Endothelial cell of umbilical vein (primary cell): Measurements from ENCODE around the gene NUB1. TPM values are rescaled to one million over a fixed set of nuclear protein-coding genes. Genes with fewer than 3 reads are reported as not detected.

ENCODE experiments used
- BruUV-seq: library from RNA; stranded (reverse); fragments of 400-500 nt; replicated peaks from 2 replicates; lab custom pipeline; 2021; lab: Mats Ljungman, UMichigan
- CTCF ChIA-PET: fragments of 300-600, 350-600 bp; sonication (Branson Sonifier 250); formaldehyde crosslinking; loops from one replicate; lab custom pipeline; 2021; ENCODE audit warnings: antibody characterized with exemption, inconsistent platforms; lab: Charles Lee
- POLR2A ChIA-PET: fragments of 300-600, 350-600 bp; sonication (Branson Sonifier 250); formaldehyde crosslinking; loops from one replicate; lab custom pipeline; 2021; ENCODE audit warnings: antibody characterized with exemption, inconsistent platforms; lab: Charles Lee
- DNase-seq: peaks from one replicate; pipeline ENCODE4 v3.0.0-alpha.2; 2011; ENCODE audit warnings: low read depth, low spot score
- FAIRE-seq: peaks from 2 replicates; lab custom pipeline; 2011; peaks lifted over from hg19 to GRCh38; lab: Jason Lieb, UNC
- H2AFZ ChIP-seq: 2 replicates; pipeline ENCODE4 v1.6.0; 2012; ENCODE audit warnings: low read depth, low read length, control low read depth, inconsistent platforms
- H3K27ac ChIP-seq: 2 replicates; pipeline ENCODE4 v1.5.1; 2011; ENCODE audit warnings: low read depth, mild to moderate bottlenecking, control low read depth, low read length, moderate library complexity; ENCODE audit not compliant: insufficient read depth
- H3K27me3 ChIP-seq, 2 experiments: 2 replicates each; pipeline versions ENCODE4 v1.6.0 to v1.6.1; 2011; ENCODE audit warnings: low read length in 2 of 2, mixed read lengths in 1 of 2; ENCODE audit not compliant: control insufficient read depth in 2 of 2, insufficient read depth in 2 of 2
- H3K36me3 ChIP-seq, 2 experiments: 2 replicates in 1 of 2; 3 replicates in 1 of 2; pipeline ENCODE4 v1.5.1; 2011; ENCODE audit warnings: low read length in 2 of 2, mild to moderate bottlenecking in 1 of 2, moderate library complexity in 1 of 2; ENCODE audit not compliant: control insufficient read depth in 2 of 2, insufficient read depth in 2 of 2; ENCODE audit errors: extremely low read depth in 1 of 2
- H3K4me1 ChIP-seq: 3 replicates; pipeline ENCODE4 v1.5.1; 2011; ENCODE audit warnings: mild to moderate bottlenecking, low read length; ENCODE audit not compliant: control insufficient read depth, insufficient read depth; ENCODE audit errors: extremely low read depth
- H3K4me2 ChIP-seq: 2 replicates; pipeline ENCODE4 v1.6.1; 2011; ENCODE audit warnings: low read length, control low read depth, mixed read lengths; ENCODE audit not compliant: insufficient read depth
- H3K4me3 ChIP-seq, 3 experiments: fragments of 200-600 bp in 1 of 3; sonication (generic), shearing (Covaris generic) in 1 of 3; replicated peaks in 1 of 3; 2 replicates each; pipeline ENCODE4 v1.5.1; 2011 to 2016; ENCODE audit warnings: control low read depth in 3 of 3, low read length in 3 of 3, mild to moderate bottlenecking in 2 of 3, inconsistent platforms in 1 of 3, low read depth in 1 of 3, moderate library complexity in 1 of 3; ENCODE audit not compliant: insufficient read depth in 1 of 3
- H3K79me2 ChIP-seq: 2 replicates; pipeline ENCODE4 v1.6.0; 2012; ENCODE audit warnings: low read length, inconsistent platforms; ENCODE audit not compliant: control insufficient read depth, insufficient read depth
- H3K9ac ChIP-seq: replicated peaks from 2 replicates; pipeline ENCODE3; 2011; ENCODE audit warnings: low read length, control low read depth; ENCODE audit not compliant: insufficient read depth; ENCODE audit errors: extremely low read depth
- H3K9me1 ChIP-seq: replicated peaks from 3 replicates; pipeline ENCODE4 v1.6.0; 2011; ENCODE audit warnings: mild to moderate bottlenecking, low read length; ENCODE audit not compliant: control insufficient read depth, insufficient read depth; ENCODE audit errors: extremely low read depth
- H3K9me3 ChIP-seq: replicated peaks from 2 replicates; pipeline ENCODE4 v1.5.1; 2012; ENCODE audit warnings: low read length, inconsistent platforms; ENCODE audit not compliant: control insufficient read depth, insufficient read depth
- H4K20me1 ChIP-seq: replicated peaks from 2 replicates; pipeline ENCODE3; 2011; ENCODE audit warnings: mild to moderate bottlenecking, low read length; ENCODE audit not compliant: control insufficient read depth, insufficient read depth; ENCODE audit errors: extremely low read depth
- CTCF ChIP-seq, 2 donors: IDR thresholded peaks; 1 replicate in 1 of 2; 2 replicates in 1 of 2; pipeline ENCODE4 v1.5.1; 2011; ENCODE audit warnings: low read length in 2 of 2, mild to moderate bottlenecking in 2 of 2, moderate library complexity in 2 of 2, control low read depth in 1 of 2, inconsistent platforms in 1 of 2, low read depth in 1 of 2; ENCODE audit not compliant: insufficient read depth in 1 of 2; ENCODE audit errors: extremely low read depth in 1 of 2
- EZH2 ChIP-seq: IDR thresholded peaks from 2 replicates; pipeline ENCODE4 v1.6.1; 2012; ENCODE audit warnings: borderline replicate concordance, low read depth, mild to moderate bottlenecking, moderate library complexity, low read length, inconsistent platforms; ENCODE audit not compliant: severe bottlenecking
- FOS ChIP-seq: IDR thresholded peaks from 2 replicates; pipeline ENCODE4 v1.6.1; 2011; ENCODE audit warnings: mild to moderate bottlenecking, low read length, moderate library complexity, borderline replicate concordance; ENCODE audit not compliant: insufficient read depth
- GATA2 ChIP-seq: IDR thresholded peaks from 2 replicates; pipeline ENCODE4 v1.7.0; 2011; ENCODE audit warnings: low read depth, mild to moderate bottlenecking, moderate library complexity, mixed read lengths, low read length; ENCODE audit not compliant: insufficient read length, insufficient read depth
- JUN ChIP-seq: IDR thresholded peaks from 2 replicates; pipeline ENCODE4 v1.6.1; 2011; ENCODE audit warnings: borderline replicate concordance, low read depth; ENCODE audit not compliant: insufficient read length, insufficient read depth
- MAX ChIP-seq: IDR thresholded peaks from 2 replicates; pipeline ENCODE4 v1.6.1; 2011; ENCODE audit not compliant: insufficient read depth, insufficient read length
- MYC ChIP-seq: IDR thresholded peaks from one replicate; pipeline ENCODE4 v1.6.1; 2011; ENCODE audit warnings: mild to moderate bottlenecking, low read depth, low read length
- POLR2A ChIP-seq: IDR thresholded peaks from 2 replicates; pipeline ENCODE4 v1.6.1; 2012; ENCODE audit warnings: low read depth, mild to moderate bottlenecking, control low read depth, low read length
- POLR2AphosphoS5 ChIP-seq: IDR thresholded peaks from 2 replicates; pipeline ENCODE4 v1.6.1; 2012; ENCODE audit warnings: low read depth, mild to moderate bottlenecking, control low read depth, low read length, moderate library complexity; ENCODE audit not compliant: insufficient read depth
- dilution Hi-C: fragments of 300-500 bp; cut with MboI; formaldehyde crosslinking; loops from one replicate; pipeline ENCODE4 v1.15.0; 2019; ENCODE audit warnings: low sequenced_read_pairs; ENCODE audit not compliant: extremely low pct_ligation_motif_present
- intact Hi-C: fragments of 100-400 bp; cut with micrococcal nuclease; formaldehyde crosslinking; loops from one replicate; pipeline ENCODE4 v1.10.0; 2022
- polyA plus RNA-seq, 4 experiments: library from polyadenylated mRNA; depleted of rRNA in 3 of 4; stranded (reverse) in 3 of 4; unstranded in 1 of 4; fragments of >200 nt; gene quantifications; 2 replicates each; pipeline versions ENCODE4 v1.2.1 to v1.2.3, GENCODE V29; 2011 to 2012; ENCODE audit warnings: missing spikeins in 1 of 4
- total RNA-seq: library from RNA; stranded (reverse); gene quantifications from 2 replicates; pipeline ENCODE4 v1.2.3, GENCODE V29; 2021

The NUB1 gene
- total and polyA plus RNA-seq, 2 donors (not counting 3 experiments of a cell fraction or from before 2014, with no cell fraction given), result 28.0 to 46.2 TPM

- ChIA-PET CTCF (no interaction called here), POLR2A (no interaction called here)
- DNase-seq, result no peak
- H3K79me2 ChIP-seq, result no peaks in the 10 kb centered on the region
- no peak overlapping the region for H2AFZ ChIP-seq
- dilution Hi-C loops (no loop called here), intact Hi-C loops (no loop called here)
- TF ChIP-seq MYC, result no peak
- TF ChIP-seq POLR2AphosphoS5, result no peak
- TF ChIP-seq FOS, result no peak
- no peak for TF ChIP-seq POLR2A
- TF ChIP-seq EZH2, result no peak
- TF ChIP-seq GATA2, result no peak
- no peak for TF ChIP-seq JUN
- TF ChIP-seq MAX, result no peak
- TF ChIP-seq CTCF (IDR thresholded peaks at IDR 0.05; ENCODE audit: extremely low read depth in 1 of 2, insufficient read depth in 1 of 2, low read depth in 1 of 2, low read length in 2 of 2), result no peak
- H3K27ac ChIP-seq, result no peak overlapping the region
- no peaks in the 10 kb centered on the region for H3K36me3 ChIP-seq
- H3K4me3 ChIP-seq, result no peak overlapping the region
- no TSS peak for BruUV-seq
- no peaks in the 10 kb centered on the region for H3K27me3 ChIP-seq
- no peak overlapping the region for H3K4me2 ChIP-seq
- H3K4me1 ChIP-seq, result no peaks in the 10 kb centered on the region
- no peaks in the 10 kb centered on the region for H3K9me1 ChIP-seq
- H4K20me1 ChIP-seq, result no peaks in the 10 kb centered on the region
- no peaks in the 10 kb centered on the region for H3K9me3 ChIP-seq
- H3K9ac ChIP-seq, result no peak overlapping the region
- FAIRE-seq, result no peak
Measured at GRCh38 chr7:151392002-151392401, 50.4 kb downstream of the NUB1 start.
